Forelimb muscle (tissue), 1 donor: ENCODE measurements around the gene ECE1. TPM values are rescaled to one million over a fixed set of nuclear protein-coding genes. Genes with fewer than 3 reads are reported as not detected.

ENCODE experiments used
- DNase-seq: peaks from one replicate; pipeline ENCODE4 v3.0.0-alpha.2; 2013; ENCODE audit warnings: low read depth
- polyA plus RNA-seq: library from polyadenylated mRNA; unstranded; fragments of 120-200 nt; gene quantifications from one replicate; pipeline ENCODE4 v1.2.1, GENCODE V29; 2013; ENCODE audit not compliant: insufficient read length

Gene ECE1
- polyA plus RNA-seq, 1 donor = 29.1 TPM

DNA sequence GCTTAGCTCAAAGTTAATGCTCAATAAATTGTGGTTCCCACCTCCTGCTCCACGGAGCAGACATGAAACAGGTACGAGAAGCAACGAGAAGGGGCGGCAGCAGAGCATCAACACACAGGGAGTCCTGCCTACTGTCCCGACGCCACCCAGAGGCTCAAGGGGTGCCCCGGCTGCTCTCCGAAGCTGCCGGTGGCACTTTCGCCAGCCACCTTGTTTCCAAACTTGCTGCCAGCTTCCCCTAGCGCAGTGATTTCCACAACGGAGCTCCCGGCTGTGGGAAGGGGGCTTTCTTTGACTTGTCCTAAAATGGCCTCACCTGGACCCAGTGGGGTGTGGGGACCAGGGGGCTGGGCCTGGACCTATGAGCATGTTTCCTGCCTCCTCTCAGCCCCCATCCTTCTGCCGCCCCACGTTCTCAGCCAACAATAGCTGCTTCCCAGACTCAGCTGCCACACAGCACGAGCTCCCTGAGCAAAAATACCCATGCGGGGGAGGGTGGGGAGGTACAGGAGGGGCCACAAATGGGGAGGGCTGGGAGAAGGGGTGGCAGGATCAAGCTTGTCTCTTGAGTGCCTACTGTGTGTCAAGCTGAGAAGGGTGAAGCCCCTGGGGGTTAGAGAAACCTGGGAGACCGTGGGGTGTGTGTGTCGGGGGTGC, 35.6 kb upstream of the ECE1 start:
- no peak for DNase-seq

DNA sequence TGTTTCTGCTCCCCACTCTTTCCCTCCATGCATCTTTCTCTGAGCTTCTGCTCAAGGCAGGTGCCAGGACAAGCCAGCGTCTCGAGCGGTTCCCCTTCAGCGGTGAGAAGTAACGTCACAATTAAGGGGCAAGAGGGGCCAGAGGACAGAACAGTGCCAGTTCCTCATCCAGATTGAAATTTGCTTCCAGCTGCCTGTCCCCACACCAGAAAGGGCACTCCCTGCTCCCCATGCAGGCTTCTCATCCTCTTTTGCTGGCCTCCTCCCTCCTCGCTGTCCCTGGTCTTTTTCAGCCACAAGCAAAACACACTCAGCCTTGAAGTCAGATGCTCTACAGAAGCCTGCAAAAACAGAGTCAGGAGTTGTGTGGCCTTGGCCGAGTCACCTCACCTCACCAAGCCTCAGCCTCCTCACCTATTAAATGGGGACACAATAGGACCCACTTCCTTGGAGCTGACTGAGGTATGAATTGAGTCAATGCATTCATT, 35.0 kb upstream of the ECE1 start:
- DNase-seq = no peak

DNA sequence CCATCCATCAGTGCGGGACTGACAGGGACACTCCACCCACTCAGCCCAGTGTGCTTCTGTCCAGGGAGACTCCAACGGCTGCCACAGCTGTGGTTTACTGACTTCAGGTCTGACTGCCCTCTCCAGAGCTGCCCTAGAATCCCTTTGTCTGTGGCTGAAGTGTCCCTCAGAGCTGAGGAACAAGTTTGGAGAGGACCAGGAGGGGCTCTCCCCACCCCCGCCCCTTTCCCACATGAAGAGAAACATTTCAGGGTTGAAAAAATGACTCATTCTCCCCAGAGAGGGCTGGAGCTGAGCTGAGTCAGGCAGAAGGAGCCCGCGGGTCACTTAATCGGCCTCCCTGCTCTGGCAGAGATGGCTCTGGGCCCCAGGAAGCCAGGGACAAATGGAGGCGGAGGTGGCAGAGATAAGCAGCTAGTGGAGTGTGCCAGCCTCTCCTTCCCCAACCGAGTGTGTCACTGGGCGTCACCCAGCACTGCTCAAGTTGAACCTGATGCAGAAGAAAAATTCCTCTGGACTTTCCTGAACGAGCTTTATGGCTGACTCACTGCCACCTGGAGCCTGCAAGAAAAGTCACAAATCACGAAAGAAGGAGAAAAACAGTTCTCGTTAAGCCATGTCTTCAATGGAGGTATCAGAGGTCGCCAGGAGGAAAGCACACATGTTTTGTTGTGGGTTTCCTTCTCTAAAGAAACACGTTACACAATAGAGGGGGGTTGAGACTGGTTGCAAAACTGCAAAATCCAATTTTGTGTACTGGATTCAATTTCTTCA, 34.3 kb upstream of the ECE1 start:
- no peak for DNase-seq

DNA sequence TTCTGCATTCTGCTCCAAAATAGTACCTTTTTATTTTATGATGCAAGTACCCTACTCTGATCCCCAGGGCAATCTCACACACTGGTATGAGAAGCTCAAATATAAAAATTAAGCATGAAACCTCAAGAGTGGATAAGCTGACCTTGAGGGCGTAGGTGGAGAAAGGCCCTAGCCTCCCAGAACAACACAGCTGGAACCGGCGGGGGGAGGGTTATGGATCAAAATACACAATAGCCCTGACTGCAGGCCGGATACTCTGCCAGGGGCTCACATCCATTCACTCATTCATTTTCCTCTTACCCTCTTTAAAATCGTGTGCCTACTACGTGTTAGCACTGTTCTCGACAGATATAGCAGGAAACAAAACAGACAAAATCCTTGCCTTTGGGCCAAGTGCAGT, 32.8 kb upstream of the ECE1 start:
- DNase-seq = no peak

DNA sequence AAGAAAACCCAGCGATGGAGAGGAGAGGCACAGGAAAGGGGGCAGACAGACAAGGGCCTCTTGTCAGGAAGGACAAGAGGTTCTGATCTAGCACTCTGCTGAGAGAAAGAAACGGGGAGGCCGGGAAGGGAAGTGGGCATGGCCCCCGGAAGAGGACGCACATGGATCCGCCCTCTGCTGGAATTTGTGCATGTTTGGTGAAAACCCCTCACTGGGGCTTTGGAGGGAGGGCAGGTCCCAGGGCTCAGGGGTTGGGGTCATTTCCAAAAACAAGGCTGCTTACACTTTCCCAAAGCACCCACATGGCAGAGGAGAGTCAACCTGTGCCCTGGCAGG, 32.4 kb upstream of the ECE1 start:
- DNase-seq = no peak

DNA sequence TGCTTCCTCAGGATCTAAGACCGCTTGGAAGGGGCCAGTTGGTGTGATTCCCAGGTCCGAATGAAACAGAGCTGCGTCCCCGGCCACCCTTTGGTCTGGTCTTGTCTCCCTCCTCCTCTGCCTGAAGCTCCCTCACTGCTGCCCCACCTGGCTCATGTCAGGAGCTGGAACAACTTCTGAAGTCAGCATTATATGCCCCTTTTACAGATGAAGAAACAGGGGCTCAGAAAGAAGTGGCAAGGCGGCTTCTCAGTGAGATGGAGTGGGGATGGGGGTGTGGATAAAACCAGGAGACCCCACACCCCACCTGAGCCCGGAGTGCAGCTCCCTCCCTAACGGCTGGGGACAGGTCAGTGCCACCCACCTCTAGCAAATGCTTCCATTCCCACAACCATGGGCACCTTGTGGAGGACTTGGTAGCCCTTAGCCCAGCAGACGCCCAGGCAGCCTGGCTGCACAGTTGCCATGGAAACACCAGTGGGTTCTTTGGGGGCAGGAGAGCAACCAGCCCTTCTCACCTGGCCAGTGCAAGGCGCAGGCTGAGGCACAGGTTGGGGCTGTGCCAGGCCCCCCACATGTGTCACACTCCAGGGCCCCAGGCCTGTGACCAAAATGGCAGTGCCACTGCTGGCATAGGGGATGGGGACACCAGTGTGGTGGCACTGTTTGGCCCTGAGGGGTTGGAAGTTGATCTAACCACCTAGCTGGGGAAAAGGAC, 31.9 kb upstream of the ECE1 start:
- DNase-seq = no peak

DNA sequence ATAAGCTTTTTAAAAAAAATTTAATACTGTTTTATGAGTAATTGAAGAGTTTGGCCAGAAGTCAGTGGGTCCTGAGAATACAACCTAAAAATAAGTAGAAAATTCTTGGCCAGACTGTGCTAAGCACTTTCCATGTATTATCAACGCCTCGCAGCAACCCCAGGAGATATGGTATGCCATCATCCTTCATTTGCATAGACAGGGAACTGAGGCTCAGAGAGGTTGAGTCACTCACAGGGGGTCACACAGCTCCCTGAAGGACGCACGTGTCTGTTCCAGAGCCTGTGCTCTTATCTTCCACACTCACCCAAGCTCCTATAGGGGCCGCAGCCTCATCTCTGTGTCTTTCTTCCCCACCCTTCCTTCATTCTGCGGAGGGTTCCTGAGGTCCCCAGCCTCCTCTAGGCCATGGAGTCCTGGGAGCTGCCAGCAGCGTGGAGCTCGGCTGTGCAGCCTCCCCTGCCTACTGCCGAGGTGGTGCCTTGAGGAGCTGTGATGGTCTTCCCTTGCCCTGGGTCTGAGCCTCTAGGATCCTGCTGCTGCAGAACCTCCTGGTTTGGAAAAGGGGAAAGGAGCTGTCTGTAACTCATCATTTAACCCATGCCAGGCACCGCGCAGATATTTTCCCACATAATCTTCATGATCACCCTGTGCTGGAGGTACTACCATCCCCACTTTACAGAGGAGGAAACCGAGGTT, 30.3 kb upstream of the ECE1 start:
- DNase-seq = no peak

DNA sequence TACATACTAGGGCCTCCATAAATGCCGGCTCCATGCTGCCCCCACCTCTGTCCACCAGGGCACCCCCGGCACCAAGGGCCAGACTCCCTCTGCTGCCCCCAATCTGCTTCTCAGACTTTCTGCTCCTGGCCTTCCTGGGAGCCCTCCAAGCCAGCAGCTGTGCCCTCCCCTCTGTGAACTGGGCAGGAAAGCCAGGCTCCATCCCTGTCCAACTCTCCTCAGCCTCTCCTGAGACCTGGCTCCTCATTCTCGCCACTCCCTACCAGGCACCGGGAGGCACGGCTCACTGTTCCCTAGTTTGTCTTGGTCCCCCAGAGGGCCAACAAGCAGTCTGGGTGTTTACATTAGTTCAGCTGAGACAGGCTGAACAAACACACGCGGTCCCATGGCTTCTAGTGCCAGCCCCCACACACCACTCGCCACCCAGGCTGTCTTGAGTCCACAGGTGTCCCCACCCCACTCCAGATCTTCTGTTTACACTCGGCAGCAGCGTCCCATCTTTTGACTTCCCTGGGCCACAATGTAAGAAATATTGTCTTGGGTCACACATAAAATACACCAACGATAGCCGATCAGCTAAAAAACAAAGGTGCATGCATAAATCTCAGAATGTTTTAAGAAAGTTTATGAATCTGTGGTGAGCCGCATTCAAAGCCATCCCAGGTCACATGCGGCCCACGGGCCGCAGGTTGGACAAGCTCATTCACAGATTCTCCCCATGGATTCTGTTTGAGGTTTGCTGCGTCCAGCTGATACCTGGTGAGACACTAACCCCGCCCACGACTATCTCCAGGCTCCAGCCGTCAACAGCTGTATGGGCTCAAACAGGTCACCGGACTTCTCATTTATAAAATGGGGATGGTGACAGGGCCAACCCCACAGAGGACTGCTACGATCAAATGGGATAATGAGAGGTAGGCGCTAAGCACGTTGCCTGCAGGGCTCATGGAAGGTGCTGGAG, 29.5 kb upstream of the ECE1 start:
- no peak for DNase-seq

DNA sequence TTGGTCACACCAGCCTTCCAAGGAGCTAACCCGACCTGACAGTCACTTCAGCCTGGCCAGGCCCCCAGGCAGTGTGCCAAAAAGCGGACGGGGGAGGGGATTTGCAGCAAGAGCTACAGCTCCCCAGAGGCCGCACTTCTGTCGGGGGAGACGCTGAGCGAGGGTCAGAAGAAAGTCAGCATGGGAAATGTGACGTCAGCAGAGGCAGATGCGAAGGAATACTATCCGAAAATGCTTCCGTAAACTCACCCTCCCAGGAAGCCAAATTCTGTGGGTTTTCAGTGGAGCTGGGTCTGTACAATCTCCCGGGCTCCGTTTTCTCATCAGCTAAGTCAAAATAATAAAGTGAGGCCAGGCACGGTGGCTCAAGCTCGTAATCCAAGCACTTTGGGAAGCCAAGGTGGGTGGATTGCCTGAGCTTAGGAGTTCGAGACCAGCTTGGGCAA, 28.5 kb upstream of the ECE1 start:
- DNase-seq = no peak

DNA sequence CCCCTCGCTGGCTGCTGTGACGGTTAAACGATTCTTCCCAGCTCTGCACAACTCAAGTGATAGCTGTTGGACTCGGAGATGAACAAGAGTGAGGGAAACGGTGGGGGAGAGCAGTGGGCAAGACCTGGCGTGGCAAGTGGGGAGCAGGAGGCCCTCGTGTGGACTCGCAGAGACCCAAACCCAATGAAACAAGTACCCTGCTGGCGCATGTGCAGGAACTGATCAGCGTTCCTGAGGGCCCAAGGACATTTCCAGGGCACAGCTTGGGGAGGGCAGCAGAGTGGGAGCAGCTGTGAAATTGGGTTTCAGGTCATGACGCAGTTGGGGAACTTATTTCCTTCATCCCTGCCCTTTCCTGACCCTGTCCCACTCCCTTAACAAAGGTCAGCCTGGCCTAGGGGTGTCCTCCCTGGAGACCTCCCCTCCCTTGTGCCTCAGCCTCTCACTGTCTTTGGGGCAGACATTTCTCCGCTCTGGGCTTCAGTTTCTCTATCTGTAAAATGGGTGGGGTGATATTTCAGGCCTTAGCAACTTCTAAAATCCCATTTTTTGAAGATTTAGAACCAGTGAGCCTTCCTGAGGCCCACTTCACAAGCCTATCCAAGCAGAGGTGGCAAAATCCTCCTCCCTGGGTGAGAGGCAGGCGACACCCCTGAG, 27.9 kb upstream of the ECE1 start:
- DNase-seq = no peak

DNA sequence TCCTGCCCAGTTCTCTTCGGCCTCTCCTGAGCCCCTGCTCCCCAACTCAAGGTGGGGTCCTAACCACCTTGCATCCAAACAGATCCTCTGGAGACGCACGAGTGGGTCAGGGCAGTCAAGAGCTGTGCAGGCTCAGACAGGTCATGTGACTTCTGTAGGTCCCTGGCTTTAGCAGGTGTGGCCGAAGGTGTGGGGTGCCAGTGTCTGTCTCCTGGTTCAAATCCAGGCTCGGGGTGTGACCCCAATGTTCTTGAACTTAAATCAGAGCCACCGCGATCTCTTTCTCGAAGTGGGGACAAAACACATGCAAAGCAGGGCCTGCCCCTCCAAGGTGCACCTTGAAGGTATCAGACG, 27.4 kb upstream of the ECE1 start:
- DNase-seq = no peak

DNA sequence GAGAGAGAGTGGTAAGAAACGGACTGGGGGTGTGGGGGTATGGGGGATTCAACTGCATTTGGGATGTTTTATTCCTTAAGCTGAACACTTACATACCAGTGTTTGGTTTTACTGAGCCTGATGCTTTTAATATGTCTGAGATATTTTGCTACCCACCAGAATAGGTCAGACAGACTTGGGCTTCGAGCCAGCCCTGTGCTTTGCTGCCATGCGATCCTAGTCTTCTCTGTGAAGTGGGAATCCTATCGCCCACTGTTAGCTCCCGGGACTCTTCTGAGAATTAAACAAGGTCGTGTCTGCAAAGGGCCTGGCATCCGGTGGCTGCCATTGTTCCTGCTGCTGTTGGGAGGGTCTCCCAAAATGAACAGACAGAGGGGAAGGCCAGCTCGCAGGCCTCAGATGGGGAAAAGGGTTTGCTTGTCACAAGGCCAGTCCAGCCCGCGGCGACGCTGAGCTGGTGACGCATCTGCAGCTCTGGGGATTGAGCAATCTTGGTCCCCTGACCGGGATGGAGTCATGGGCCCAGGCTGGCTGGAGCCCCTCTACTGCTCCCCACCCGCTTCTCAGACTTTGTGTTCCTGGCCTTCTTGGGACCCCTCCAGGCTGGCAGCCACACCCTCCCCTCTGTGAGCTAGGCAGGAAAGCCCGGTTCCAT, 26.9 kb upstream of the ECE1 start:
- no peak for DNase-seq

DNA sequence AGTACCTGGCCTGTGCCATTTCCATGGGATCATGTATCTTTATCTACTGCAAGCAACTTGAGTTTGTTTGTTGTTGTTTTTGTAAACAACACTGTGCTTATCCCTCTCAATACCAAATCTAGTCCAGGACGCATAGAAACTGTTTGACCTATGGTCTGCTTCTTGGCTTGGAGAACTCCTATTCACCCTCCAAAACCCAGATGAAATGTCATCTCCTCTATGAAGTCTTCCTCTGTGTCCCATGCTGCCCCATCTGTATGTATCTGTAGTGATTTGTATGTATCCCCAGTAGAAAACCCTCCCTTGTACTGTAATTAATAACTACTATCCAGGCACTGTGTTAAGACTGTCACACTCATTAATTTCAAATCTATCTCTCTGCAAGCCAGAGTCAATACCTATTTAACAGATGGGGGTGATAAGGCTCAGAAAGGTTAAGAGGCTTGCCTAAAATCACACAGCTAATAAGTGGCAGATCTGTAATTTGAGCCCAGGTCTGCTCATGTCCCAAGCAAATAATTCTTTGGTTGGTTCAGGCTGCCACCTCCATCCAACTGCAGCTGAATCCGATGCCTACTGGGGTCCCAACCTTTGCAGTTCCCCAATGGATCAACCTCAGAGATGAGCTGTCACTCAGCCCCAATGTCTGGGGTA, 24.6 kb upstream of the ECE1 start:
- no peak for DNase-seq

DNA sequence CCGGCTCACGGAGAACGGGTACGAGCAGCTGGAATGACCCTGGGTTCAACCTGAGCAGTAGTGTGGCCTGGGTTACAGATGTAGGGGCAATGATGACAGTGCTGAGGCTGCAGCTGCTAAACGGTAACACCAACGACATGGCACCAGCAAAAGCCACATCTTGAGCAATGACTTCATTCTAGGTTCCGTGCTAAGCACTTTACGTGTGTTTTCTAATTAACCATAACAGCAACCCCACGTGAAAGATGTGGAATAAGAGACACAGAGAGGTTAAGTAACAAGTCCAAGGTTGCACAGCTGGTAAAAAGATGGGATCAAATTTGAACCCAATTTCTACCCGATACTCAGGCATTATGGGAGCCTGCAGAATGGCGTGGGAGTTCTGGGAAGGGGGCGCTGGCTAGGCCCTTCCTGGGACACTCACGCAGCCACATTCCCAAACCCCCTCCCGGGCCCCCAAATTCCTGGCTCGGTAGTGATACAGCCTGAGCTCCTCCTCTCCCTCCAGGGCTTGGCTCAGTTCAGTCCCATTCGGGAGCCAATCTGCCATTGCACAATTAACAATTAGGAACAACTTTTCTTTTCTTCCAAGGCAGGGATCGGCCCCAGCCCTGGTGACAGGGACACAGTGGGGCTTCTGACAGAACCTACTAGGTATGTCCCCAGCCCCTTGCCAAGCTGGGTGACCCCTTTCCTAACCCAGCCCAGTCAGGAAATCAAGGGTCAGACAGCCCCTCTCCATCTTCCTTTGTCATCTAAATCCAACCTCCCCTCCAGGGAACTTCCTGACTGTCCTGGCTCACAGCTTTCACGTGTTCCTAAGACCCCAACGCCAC, 23.8 kb upstream of the ECE1 start:
- no peak for DNase-seq

DNA sequence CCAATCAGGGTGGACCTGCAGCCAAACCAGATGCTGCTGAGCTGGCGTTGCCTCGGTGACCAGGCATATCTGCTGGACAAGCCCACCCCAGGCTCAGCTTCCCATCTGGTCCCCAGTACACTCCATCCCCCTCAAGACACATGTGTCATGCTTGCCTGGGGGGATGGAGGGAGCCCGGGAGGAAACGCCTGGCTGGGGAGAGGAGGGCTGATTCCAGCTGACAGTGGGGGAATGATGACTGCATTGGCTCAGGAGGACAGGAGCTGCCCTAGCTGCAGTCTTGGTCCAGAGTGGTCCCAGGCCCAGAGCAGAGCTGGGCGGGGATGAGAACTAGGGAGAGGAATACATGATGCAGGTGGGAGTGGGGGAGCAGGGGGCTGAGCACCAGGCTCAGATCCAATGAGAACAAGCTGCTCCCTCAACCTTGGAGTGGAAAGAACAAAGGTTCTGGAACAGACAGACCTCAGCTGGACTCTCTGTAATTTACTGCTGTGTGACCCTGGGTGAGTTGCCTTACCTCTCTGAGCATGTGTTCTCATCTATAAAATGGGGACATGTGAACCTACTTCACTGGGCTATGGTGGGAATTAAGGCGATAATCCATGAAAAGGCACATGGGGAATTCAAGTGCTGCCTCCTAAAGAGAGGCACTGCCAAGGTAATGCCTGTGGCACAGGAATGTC, 23.1 kb upstream of the ECE1 start:
- no peak for DNase-seq

DNA sequence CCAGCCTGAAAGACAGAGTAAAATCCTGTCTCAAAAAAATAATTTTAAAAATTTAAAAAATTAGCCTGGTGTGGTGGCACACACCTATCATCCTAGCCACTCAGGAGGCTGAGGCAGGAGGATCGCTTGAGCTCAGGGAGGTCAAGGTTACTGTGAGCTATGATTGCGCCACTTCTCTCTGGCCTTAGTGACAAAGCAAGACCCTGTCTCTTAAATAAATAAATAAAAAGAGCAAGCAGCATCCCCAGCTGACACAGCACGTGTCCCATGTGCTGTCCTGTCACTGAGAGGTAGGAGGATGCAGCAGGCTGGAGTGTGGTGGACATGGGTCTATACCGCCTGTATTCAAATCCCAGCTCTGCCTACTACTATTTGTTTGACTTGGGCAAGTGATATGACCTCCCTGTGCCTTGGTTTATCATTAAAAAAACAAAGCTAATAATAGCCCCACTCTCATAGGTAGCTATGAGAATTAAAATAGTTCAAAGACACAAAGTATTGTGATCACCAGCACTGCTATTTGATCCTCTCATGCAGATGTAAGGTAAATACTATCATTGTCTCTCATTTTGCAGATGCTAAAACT, 22.2 kb upstream of the ECE1 start:
- no peak for DNase-seq

DNA sequence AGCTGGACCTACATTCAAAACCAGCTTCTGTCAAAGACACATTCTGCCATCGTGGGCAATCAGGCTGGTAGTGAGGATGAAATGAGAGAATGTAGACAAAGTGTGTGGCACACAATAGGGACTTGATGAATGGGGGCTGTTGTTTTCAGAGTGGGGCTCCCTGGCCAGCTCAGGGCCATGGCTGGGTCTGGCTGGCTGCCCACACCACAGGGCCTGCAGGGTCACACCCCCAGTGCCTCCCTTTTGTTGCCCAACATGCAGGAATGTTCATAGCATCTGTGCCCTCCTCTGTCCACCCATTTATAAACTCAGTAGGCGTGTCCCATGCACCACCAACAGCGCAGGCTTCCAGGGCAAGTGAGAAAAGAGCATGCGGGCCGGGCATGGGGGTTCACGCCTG, 20.8 kb upstream of the ECE1 start:
- DNase-seq = no peak
